ENCODE data around the gene SLC24A3. TPM values are rescaled to one million over a fixed set of nuclear protein-coding genes. Genes with fewer than 3 reads are reported as not detected.

SLC24A3 gene
- total and polyA plus RNA-seq, 2 experiments from 2014 or later, result 0.81 to 2.5 TPM

DNA sequence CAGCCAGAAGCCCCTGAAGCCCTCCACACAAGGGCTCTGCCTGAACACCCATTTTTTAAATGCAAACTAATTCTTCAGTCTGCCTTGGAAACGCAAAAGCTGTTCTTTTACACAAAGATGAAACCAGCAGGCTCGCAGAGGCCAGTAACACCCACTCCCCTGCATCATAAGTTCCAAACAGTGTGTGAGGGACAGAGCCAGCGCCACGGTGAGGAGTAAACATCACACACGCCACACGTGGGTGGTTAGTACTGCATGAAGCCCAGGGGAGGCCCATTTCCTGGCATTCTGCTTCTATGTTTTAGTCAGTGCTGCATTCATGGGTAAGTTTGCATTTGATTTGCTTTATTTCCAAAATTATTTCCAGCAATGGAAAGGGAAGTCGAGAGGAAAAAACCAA, 327.9 kb downstream of the SLC24A3 start:
- TF ChIP-seq ZNF114 (CRISPR knock-in tag; IDR thresholded peaks at IDR 0.05), result no peak
- TF ChIP-seq STAT1 (IDR thresholded peaks at IDR 0.05; ENCODE audit: unreplicated experiment), result no peak
- no peak for TF ChIP-seq JUNB (IDR thresholded peaks at IDR 0.05; ENCODE audit: unreplicated experiment)
- TF ChIP-seq NANOG (IDR thresholded peaks at IDR 0.05; ENCODE audit: borderline replicate concordance), result no peak
- no peak for TF ChIP-seq CREB1 (CRISPR knock-in tag; IDR thresholded peaks at IDR 0.05; ENCODE audit: low read depth)
- TF ChIP-seq, protein P1, sequence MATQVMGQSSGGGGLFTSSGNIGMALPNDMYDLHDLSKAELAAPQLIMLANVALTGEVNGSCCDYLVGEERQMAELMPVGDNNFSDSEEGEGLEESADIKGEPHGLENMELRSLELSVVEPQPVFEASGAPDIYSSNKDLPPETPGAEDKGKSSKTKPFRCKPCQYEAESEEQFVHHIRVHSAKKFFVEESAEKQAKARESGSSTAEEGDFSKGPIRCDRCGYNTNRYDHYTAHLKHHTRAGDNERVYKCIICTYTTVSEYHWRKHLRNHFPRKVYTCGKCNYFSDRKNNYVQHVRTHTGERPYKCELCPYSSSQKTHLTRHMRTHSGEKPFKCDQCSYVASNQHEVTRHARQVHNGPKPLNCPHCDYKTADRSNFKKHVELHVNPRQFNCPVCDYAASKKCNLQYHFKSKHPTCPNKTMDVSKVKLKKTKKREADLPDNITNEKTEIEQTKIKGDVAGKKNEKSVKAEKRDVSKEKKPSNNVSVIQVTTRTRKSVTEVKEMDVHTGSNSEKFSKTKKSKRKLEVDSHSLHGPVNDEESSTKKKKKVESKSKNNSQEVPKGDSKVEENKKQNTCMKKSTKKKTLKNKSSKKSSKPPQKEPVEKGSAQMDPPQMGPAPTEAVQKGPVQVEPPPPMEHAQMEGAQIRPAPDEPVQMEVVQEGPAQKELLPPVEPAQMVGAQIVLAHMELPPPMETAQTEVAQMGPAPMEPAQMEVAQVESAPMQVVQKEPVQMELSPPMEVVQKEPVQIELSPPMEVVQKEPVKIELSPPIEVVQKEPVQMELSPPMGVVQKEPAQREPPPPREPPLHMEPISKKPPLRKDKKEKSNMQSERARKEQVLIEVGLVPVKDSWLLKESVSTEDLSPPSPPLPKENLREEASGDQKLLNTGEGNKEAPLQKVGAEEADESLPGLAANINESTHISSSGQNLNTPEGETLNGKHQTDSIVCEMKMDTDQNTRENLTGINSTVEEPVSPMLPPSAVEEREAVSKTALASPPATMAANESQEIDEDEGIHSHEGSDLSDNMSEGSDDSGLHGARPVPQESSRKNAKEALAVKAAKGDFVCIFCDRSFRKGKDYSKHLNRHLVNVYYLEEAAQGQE (IDR thresholded peaks at IDR 0.05; ENCODE audit: unreplicated experiment), result no peak
- TF ChIP-seq, protein P2, sequence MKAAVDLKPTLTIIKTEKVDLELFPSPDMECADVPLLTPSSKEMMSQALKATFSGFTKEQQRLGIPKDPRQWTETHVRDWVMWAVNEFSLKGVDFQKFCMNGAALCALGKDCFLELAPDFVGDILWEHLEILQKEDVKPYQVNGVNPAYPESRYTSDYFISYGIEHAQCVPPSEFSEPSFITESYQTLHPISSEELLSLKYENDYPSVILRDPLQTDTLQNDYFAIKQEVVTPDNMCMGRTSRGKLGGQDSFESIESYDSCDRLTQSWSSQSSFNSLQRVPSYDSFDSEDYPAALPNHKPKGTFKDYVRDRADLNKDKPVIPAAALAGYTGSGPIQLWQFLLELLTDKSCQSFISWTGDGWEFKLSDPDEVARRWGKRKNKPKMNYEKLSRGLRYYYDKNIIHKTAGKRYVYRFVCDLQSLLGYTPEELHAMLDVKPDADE (IDR thresholded peaks at IDR 0.05), result no peak
- no peak for TF ChIP-seq POLR2AphosphoS5 (IDR thresholded peaks at IDR 0.05; ENCODE audit: low read depth)
- TF ChIP-seq, protein P3, sequence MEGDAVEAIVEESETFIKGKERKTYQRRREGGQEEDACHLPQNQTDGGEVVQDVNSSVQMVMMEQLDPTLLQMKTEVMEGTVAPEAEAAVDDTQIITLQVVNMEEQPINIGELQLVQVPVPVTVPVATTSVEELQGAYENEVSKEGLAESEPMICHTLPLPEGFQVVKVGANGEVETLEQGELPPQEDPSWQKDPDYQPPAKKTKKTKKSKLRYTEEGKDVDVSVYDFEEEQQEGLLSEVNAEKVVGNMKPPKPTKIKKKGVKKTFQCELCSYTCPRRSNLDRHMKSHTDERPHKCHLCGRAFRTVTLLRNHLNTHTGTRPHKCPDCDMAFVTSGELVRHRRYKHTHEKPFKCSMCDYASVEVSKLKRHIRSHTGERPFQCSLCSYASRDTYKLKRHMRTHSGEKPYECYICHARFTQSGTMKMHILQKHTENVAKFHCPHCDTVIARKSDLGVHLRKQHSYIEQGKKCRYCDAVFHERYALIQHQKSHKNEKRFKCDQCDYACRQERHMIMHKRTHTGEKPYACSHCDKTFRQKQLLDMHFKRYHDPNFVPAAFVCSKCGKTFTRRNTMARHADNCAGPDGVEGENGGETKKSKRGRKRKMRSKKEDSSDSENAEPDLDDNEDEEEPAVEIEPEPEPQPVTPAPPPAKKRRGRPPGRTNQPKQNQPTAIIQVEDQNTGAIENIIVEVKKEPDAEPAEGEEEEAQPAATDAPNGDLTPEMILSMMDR (conservative IDR thresholded peaks at IDR 0.05; ENCODE audit: low read depth in 2 of 2), result no peak
- TF ChIP-seq, protein P4, sequence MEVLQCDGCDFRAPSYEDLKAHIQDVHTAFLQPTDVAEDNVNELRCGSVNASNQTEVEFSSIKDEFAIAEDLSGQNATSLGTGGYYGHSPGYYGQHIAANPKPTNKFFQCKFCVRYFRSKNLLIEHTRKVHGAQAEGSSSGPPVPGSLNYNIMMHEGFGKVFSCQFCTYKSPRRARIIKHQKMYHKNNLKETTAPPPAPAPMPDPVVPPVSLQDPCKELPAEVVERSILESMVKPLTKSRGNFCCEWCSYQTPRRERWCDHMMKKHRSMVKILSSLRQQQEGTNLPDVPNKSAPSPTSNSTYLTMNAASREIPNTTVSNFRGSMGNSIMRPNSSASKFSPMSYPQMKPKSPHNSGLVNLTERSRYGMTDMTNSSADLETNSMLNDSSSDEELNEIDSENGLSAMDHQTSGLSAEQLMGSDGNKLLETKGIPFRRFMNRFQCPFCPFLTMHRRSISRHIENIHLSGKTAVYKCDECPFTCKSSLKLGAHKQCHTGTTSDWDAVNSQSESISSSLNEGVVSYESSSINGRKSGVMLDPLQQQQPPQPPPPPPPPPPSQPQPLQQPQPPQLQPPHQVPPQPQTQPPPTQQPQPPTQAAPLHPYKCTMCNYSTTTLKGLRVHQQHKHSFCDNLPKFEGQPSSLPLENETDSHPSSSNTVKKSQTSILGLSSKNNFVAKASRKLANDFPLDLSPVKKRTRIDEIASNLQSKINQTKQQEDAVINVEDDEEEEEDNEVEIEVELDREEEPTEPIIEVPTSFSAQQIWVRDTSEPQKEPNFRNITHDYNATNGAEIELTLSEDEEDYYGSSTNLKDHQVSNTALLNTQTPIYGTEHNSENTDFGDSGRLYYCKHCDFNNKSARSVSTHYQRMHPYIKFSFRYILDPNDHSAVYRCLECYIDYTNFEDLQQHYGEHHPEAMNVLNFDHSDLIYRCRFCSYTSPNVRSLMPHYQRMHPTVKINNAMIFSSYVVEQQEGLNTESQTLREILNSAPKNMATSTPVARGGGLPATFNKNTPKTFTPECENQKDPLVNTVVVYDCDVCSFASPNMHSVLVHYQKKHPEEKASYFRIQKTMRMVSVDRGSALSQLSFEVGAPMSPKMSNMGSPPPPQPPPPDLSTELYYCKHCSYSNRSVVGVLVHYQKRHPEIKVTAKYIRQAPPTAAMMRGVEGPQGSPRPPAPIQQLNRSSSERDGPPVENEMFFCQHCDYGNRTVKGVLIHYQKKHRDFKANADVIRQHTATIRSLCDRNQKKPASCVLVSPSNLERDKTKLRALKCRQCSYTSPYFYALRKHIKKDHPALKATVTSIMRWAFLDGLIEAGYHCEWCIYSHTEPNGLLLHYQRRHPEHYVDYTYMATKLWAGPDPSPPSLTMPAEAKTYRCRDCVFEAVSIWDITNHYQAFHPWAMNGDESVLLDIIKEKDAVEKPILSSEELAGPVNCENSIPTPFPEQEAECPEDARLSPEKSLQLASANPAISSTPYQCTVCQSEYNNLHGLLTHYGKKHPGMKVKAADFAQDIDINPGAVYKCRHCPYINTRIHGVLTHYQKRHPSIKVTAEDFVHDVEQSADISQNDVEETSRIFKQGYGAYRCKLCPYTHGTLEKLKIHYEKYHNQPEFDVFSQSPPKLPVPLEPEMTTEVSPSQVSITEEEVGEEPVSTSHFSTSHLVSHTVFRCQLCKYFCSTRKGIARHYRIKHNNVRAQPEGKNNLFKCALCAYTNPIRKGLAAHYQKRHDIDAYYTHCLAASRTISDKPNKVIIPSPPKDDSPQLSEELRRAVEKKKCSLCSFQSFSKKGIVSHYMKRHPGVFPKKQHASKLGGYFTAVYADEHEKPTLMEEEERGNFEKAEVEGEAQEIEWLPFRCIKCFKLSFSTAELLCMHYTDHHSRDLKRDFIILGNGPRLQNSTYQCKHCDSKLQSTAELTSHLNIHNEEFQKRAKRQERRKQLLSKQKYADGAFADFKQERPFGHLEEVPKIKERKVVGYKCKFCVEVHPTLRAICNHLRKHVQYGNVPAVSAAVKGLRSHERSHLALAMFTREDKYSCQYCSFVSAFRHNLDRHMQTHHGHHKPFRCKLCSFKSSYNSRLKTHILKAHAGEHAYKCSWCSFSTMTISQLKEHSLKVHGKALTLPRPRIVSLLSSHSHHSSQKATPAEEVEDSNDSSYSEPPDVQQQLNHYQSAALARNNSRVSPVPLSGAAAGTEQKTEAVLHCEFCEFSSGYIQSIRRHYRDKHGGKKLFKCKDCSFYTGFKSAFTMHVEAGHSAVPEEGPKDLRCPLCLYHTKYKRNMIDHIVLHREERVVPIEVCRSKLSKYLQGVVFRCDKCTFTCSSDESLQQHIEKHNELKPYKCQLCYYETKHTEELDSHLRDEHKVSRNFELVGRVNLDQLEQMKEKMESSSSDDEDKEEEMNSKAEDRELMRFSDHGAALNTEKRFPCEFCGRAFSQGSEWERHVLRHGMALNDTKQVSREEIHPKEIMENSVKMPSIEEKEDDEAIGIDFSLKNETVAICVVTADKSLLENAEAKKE (CRISPR knock-in tag; IDR thresholded peaks at IDR 0.05), result no peak
- no peak for TF ChIP-seq EZH2phosphoT487 (IDR thresholded peaks at IDR 0.05; ENCODE audit: unreplicated experiment)
- no peak for TF ChIP-seq EZH2 (IDR thresholded peaks at IDR 0.05; ENCODE audit: low read depth, unreplicated experiment)
- TF ChIP-seq ZNF331 (CRISPR knock-in tag; IDR thresholded peaks at IDR 0.05; ENCODE audit: low read depth), result no peak
- no peaks in the 10 kb centered on the region for H3K79me2 ChIP-seq (replicated peaks; ENCODE audit: insufficient read depth)
- no peaks in the 10 kb centered on the region for H3K27me3 ChIP-seq (ENCODE audit: insufficient read depth)
- no peaks in the 10 kb centered on the region for H4K20me1 ChIP-seq (replicated peaks; ENCODE audit: insufficient read depth)
- Mint-ChIP-seq H3K9me3 (peaks cover 8% of the 10 kb centered on the region; the same call in 2 of the 3 replicates), H3K36me3 (ENCODE audit: low read depth) (peaks cover 5% of the 10 kb centered on the region; the same call in 1 of the 3 replicates), H3K27ac (no peak overlapping the region), H3K4me1 (peaks cover 12% of the 10 kb centered on the region; the same call in 2 of the 3 replicates), H3K27me3 (ENCODE audit: insufficient read depth, low read depth, poor library complexity) (no peaks in the 10 kb centered on the region), H3K4me3 (no peak overlapping the region)
- H3F3A ChIP-seq (replicated peaks; ENCODE audit: low read depth), result no peaks in the 10 kb centered on the region
- H3K4me2 ChIP-seq, result 0 out of 2 replicates have a peak overlapping the region, but pooled peaks have one; percentile 43
- ATAC-seq (peak; percentile 50; the same call in 2 of the 3 replicates), DNase-seq (ENCODE audit: low spot score) (no peak)
- no peak overlapping the region for H2AFZ ChIP-seq
- H3K9me2 ChIP-seq (ENCODE audit: insufficient read depth), result peaks cover under 1% of the 10 kb centered on the region; the same call in 1 of the 2 replicates
- H3K36me3 ChIP-seq (ENCODE audit: insufficient read depth), result no peaks in the 10 kb centered on the region
- H3K4me1 ChIP-seq (ENCODE audit: insufficient read depth), result peaks cover 4% of the 10 kb centered on the region
- no peak overlapping the region for H3K4me3 ChIP-seq
- H3K27ac ChIP-seq (ENCODE audit: low read depth), result no peak overlapping the region
